Osteocyte (in vitro differentiated cells): ENCODE measurements around the gene RPS6KA2. TPM values are rescaled to one million over a fixed set of nuclear protein-coding genes. Genes with fewer than 3 reads are reported as not detected.

ENCODE experiments used
- DNase-seq: peaks from one replicate; pipeline ENCODE4 v3.0.0; 2021; ENCODE audit warnings: mixed read lengths; ENCODE audit not compliant: unreplicated experiment; ENCODE audit errors: extremely low spot score
- H3K27ac Mint-ChIP-seq: one replicate; pipeline ENCODE4 v1.8.0; 2021; ENCODE audit warnings: mild to moderate bottlenecking, mixed read lengths; ENCODE audit not compliant: unreplicated experiment
- H3K27me3 Mint-ChIP-seq: one replicate; pipeline ENCODE4 v1.8.0; 2021; ENCODE audit warnings: mixed read lengths; ENCODE audit not compliant: unreplicated experiment
- H3K36me3 Mint-ChIP-seq: one replicate; pipeline ENCODE4 v1.8.0; 2021; ENCODE audit warnings: mixed read lengths; ENCODE audit not compliant: unreplicated experiment
- H3K4me1 Mint-ChIP-seq: one replicate; pipeline ENCODE4 v1.8.0; 2021; ENCODE audit warnings: mixed read lengths; ENCODE audit not compliant: unreplicated experiment
- H3K4me3 Mint-ChIP-seq: one replicate; pipeline ENCODE4 v1.8.0; 2021; ENCODE audit warnings: mild to moderate bottlenecking, moderate library complexity, mixed read lengths; ENCODE audit not compliant: unreplicated experiment
- H3K9me3 Mint-ChIP-seq: one replicate; pipeline ENCODE4 v1.8.0; 2021; ENCODE audit warnings: mixed read lengths; ENCODE audit not compliant: unreplicated experiment
- total RNA-seq: library from RNA; stranded (reverse); gene quantifications from 2 replicates; pipeline ENCODE4 v1.2.1, GENCODE V29; 2021
- TF ChIP-seq, protein P1 (sequence below): fragments of 200-600 bp; sonication (generic); IDR thresholded peaks from 2 replicates; pipeline ENCODE4 v1.5.0; 2021; ENCODE audit warnings: antibody characterized with exemption, mild to moderate bottlenecking, moderate library complexity

The RPS6KA2 gene
- total RNA-seq, 1 donor from 2014 or later: 89.9 TPM

DNA sequence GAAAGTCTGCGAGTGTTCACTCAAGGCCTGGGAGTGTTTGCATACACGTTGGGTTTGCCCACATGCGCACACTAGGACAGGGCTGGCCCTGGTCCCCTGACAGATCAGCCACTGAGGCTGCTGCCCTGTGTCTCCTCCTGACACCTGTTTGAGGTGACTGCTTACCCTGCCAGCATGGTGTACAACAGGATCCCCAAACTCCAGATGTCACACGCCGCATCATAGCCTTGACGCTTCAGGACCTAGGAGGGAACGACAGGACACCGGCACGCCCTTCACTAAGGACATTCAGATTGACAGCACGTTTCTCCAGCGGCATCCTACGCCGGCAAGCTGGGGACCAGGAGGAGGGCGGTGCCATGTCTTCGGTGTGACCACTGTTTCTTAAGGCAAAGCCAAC lies 207.3 kb downstream of the RPS6KA2 start:
- Mint-ChIP-seq H3K27ac (no peak overlapping the region), H3K27me3 (no peaks in the 10 kb centered on the region), H3K4me1 (peaks cover 7% of the 10 kb centered on the region), H3K36me3 (peaks cover 51% of the 10 kb centered on the region), H3K4me3 (no peak overlapping the region), H3K9me3 (peaks cover 4% of the 10 kb centered on the region)
- DNase-seq: no peak
- TF ChIP-seq, protein P1, sequence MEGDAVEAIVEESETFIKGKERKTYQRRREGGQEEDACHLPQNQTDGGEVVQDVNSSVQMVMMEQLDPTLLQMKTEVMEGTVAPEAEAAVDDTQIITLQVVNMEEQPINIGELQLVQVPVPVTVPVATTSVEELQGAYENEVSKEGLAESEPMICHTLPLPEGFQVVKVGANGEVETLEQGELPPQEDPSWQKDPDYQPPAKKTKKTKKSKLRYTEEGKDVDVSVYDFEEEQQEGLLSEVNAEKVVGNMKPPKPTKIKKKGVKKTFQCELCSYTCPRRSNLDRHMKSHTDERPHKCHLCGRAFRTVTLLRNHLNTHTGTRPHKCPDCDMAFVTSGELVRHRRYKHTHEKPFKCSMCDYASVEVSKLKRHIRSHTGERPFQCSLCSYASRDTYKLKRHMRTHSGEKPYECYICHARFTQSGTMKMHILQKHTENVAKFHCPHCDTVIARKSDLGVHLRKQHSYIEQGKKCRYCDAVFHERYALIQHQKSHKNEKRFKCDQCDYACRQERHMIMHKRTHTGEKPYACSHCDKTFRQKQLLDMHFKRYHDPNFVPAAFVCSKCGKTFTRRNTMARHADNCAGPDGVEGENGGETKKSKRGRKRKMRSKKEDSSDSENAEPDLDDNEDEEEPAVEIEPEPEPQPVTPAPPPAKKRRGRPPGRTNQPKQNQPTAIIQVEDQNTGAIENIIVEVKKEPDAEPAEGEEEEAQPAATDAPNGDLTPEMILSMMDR: no peak

DNA sequence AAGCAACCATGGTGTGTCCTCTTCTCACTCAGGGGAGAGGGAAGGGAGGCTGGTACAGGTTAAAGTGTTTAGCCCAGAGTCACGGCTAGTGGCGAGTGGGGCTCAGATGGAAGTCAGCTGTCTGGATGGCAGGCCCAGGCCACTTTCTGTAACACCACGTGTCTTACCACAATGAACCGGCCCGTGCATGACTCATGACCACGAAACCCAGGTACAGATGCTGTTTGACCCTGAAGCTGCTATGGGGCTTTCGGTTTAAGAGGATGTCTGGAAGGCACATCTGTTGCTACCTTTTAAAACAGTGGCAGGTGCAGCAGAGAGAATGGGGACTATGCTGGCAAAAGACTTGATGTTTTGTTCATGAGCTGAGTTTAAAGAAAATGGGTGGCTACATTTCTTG lies 207.8 kb downstream of the RPS6KA2 start:
- DNase-seq: no peak

DNA sequence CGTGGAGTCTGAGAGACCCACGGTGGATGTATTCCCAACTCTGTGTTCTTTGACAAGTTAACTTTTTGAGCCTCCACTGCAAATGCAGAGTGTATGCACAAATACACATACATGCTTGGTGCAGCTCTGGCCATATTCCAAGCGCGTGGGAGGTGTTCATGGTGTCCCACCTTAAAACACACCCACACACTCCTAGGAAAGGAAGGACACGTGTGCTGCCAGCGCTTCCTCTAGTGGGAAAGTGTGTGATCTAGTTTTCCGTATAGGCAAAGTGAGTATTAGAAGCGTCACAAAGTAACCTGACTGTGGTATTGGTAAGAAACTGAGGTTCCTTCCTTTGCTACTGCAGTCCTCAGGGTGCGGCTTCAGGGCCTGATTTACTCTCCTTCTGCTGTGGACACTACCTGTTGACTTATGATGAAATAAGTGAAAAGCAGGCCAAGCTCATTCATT lies 208.3 kb downstream of the RPS6KA2 start:
- Mint-ChIP-seq H3K27me3 (no peaks in the 10 kb centered on the region), H3K9me3 (peaks cover 4% of the 10 kb centered on the region), H3K4me1 (peaks cover 7% of the 10 kb centered on the region), H3K36me3 (peaks cover 53% of the 10 kb centered on the region), H3K27ac (no peak overlapping the region), H3K4me3 (no peak overlapping the region)
- DNase-seq: no peak
- TF ChIP-seq, protein P1: no peak

More for the DNA sequence above, 207.8 kb downstream of the RPS6KA2 start:
- Mint-ChIP-seq H3K9me3 (peaks cover 4% of the 10 kb centered on the region), H3K36me3 (peaks cover 55% of the 10 kb centered on the region), H3K27ac (no peak overlapping the region), H3K4me1 (peaks cover 7% of the 10 kb centered on the region), H3K4me3 (no peak overlapping the region), H3K27me3 (no peaks in the 10 kb centered on the region)
- TF ChIP-seq, protein P1: no peak

DNA sequence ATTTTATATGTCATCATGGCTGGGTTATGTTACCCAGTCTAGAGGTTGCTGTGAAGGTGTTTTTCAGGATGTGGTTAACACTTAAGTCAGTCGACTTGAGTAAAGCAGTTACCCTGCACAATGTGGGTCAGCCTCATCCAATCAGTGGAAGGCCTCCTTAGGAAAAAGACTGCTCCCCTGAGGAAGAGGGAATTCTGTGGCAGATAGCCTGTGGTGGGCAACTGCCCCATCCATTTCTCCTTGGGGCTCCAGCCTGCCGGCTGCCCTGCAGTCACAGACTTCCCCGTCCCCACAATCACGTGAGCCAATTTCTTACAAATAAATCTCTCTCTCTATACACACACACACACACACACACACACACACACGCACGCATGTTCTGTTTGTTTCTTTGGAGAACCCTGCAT lies 209.8 kb downstream of the RPS6KA2 start:
- no peak overlapping the region for H3K4me3 Mint-ChIP-seq
- TF ChIP-seq, protein P1: no peak
- no peak overlapping the region for H3K27ac Mint-ChIP-seq
- DNase-seq: no peak
- peaks cover 4% of the 10 kb centered on the region for H3K9me3 Mint-ChIP-seq
- peaks cover 7% of the 10 kb centered on the region for H3K4me1 Mint-ChIP-seq
- H3K27me3 Mint-ChIP-seq: no peaks in the 10 kb centered on the region
- peaks cover 51% of the 10 kb centered on the region for H3K36me3 Mint-ChIP-seq

DNA sequence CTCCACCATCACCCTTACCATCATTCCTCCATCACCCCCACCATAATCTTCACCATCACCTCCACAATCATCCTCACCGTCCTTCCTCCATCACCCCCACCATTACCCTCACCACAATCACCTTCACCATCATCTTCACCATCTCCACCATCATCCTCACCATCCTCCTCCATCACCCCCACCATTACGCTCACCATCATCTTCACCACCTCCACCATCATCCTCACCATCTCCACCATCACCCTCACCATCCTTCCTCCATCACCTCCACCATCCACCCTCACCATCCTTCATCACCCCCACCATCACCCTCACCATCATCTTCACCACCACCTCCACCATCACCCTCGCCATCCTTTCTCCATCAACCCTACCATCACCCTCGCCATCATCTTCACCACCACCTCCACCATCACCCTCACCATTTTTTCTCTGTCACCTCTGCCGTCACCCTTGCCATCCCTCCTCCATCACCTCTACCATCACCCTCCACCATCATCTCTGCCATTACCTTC lies 211.2 kb downstream of the RPS6KA2 start:
- TF ChIP-seq, protein P1: no peak
- Mint-ChIP-seq H3K27ac (no peak overlapping the region), H3K4me1 (peaks cover 7% of the 10 kb centered on the region), H3K4me3 (no peak overlapping the region), H3K9me3 (peaks cover 4% of the 10 kb centered on the region), H3K36me3 (peaks cover 50% of the 10 kb centered on the region), H3K27me3 (no peaks in the 10 kb centered on the region)
- DNase-seq: no peak
